ENCODE data around the gene THBS2.
A peak's percentile ranks its signal among the peaks of the same experiment; 100 is the strongest.
"Not testable (repeated sequence)": the region's sequence is repeated elsewhere in the genome, so short reads cannot be mapped to it uniquely, and the experiment has no call there.

The THBS2 gene

GRCh38 chr6:169229615-169230321 lies 23.9 kb downstream of the THBS2 start:
- no peak for DNase-seq

GRCh38 chr6:169227116-169227515 lies 26.5 kb downstream of the THBS2 start:
- no peak for DNase-seq

GRCh38 chr6:169225887-169226286 lies 27.8 kb downstream of the THBS2 start:
- no peak for DNase-seq

- no peak for DNase-seq
Observed at GRCh38 chr6:169225131-169225576, 28.5 kb downstream of the THBS2 start.

- no peak for DNase-seq
Observed at GRCh38 chr6:169224716-169225115, 28.9 kb downstream of the THBS2 start.

GRCh38 chr6:169224185-169224695 lies 29.4 kb downstream of the THBS2 start:
- no peak for DNase-seq

GRCh38 chr6:169223006-169223405 lies 30.6 kb downstream of the THBS2 start:
- DNase-seq = no peak

GRCh38 chr6:169222126-169222525 lies 31.5 kb downstream of the THBS2 start:
- DNase-seq = no peak

- no peak for DNase-seq
Observed at GRCh38 chr6:169221264-169221663, 32.4 kb downstream of the THBS2 start.

GRCh38 chr6:169220068-169220964 lies 33.3 kb downstream of the THBS2 start:
- DNase-seq = no peak

- DNase-seq = no peak
Observed at GRCh38 chr6:169217972-169218371, 35.7 kb downstream of the THBS2 start.

GRCh38 chr6:169216830-169217229 lies 36.8 kb downstream of the THBS2 start:
- no peak for DNase-seq

- no peak for DNase-seq
Observed at GRCh38 chr6:169215201-169215681, 38.4 kb downstream of the THBS2 start.

- DNase-seq = not testable (repeated sequence)
Observed at GRCh38 chr6:169214789-169215188, 38.9 kb downstream of the THBS2 start.

GRCh38 chr6:169213814-169214520 lies 39.7 kb downstream of the THBS2 start:
- DNase-seq = no peak

GRCh38 chr6:169212897-169213813 lies 40.5 kb downstream of the THBS2 start:
- DNase-seq = peak; percentile 67

- DNase-seq = no peak
Observed at GRCh38 chr6:169212436-169212835, 41.2 kb downstream of the THBS2 start.

GRCh38 chr6:169211881-169212280 lies 41.8 kb downstream of the THBS2 start:
- no peak for DNase-seq

- DNase-seq = no peak
Observed at GRCh38 chr6:169210611-169211010, 43.0 kb downstream of the THBS2 start.

- no peak for DNase-seq
Observed at GRCh38 chr6:169208011-169208410, 45.6 kb downstream of the THBS2 start.

GRCh38 chr6:169207482-169207881 lies 46.2 kb downstream of the THBS2 start:
- DNase-seq = no peak
